ENCODE results near the gene NUCKS1.

NUCKS1 gene

DNA sequence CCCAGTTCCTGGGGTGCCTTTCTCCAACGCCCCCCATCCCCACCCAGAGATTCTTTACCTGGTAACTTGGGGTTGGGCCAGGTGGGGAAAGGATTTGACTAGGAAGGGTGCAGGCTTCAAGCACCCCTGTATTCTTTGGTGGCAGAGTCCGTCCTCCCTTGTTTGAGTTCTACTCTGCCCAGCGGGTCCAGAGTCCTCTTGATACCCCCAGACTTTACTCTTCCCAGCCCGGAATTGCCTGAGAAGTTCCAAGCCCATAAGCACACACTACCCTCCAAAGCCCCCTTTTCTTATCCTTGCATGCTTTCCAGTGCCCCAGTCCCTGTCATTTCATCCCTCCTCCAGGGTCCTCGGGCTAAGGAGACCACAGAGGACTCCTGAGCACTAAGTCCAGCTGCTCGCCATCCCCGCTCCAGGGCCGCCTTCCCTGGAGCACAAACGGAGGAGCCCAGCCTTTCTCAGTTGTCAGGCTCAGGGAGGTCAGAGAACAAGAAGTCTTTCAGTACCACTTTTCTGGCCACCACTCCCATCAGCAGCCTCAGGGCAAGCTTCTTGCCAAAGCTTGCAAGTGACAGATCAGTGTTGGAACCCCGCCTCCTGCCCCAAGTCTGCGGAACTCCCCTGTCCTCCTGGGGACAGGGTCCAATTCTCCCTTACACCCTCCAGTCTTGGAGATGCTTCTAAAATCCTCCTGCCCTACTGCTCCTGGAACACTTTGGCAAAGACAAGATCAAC, 81.9 kb downstream of the NUCKS1 start:
- no peak for TF ChIP-seq EZH2 (IDR thresholded peaks at IDR 0.05; ENCODE audit: borderline replicate concordance, low read length)
- TF ChIP-seq, protein P1, sequence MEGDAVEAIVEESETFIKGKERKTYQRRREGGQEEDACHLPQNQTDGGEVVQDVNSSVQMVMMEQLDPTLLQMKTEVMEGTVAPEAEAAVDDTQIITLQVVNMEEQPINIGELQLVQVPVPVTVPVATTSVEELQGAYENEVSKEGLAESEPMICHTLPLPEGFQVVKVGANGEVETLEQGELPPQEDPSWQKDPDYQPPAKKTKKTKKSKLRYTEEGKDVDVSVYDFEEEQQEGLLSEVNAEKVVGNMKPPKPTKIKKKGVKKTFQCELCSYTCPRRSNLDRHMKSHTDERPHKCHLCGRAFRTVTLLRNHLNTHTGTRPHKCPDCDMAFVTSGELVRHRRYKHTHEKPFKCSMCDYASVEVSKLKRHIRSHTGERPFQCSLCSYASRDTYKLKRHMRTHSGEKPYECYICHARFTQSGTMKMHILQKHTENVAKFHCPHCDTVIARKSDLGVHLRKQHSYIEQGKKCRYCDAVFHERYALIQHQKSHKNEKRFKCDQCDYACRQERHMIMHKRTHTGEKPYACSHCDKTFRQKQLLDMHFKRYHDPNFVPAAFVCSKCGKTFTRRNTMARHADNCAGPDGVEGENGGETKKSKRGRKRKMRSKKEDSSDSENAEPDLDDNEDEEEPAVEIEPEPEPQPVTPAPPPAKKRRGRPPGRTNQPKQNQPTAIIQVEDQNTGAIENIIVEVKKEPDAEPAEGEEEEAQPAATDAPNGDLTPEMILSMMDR (IDR thresholded peaks at IDR 0.05; ENCODE audit: low read length) = no peak
- Histone ChIP-seq H3K4me1 (ENCODE audit: insufficient read depth, low read length, severe bottlenecking) (peaks cover 12% of the 10 kb centered on the region), H3K4me2 (ENCODE audit: low read length) (no peak overlapping the region), H3K4me3 (ENCODE audit: low read depth, low read length, poor library complexity, severe bottlenecking) (no peak overlapping the region), H4K20me1 (ENCODE audit: insufficient read depth, low read length) (no peaks in the 10 kb centered on the region), H3K9me3 (ENCODE audit: low read length) (no peaks in the 10 kb centered on the region), H3K27ac (ENCODE audit: low read depth, low read length, poor library complexity, severe bottlenecking) (no peak overlapping the region), H2AFZ (ENCODE audit: low read length) (no peak overlapping the region), H3K36me3 (ENCODE audit: insufficient read depth, low read length) (no peaks in the 10 kb centered on the region), H3K9ac (ENCODE audit: low read length) (no peak overlapping the region), H3K27me3 (ENCODE audit: insufficient read depth, low read length) (peaks cover 6% of the 10 kb centered on the region; the same call in 1 of the 2 replicates), H3K79me2 (ENCODE audit: insufficient read depth, low read length) (no peaks in the 10 kb centered on the region), H3K9me2 (ENCODE audit: low read depth, low read length) (no peaks in the 10 kb centered on the region), H3F3A (ENCODE audit: insufficient read depth, low read length) (no peaks in the 10 kb centered on the region)

DNA sequence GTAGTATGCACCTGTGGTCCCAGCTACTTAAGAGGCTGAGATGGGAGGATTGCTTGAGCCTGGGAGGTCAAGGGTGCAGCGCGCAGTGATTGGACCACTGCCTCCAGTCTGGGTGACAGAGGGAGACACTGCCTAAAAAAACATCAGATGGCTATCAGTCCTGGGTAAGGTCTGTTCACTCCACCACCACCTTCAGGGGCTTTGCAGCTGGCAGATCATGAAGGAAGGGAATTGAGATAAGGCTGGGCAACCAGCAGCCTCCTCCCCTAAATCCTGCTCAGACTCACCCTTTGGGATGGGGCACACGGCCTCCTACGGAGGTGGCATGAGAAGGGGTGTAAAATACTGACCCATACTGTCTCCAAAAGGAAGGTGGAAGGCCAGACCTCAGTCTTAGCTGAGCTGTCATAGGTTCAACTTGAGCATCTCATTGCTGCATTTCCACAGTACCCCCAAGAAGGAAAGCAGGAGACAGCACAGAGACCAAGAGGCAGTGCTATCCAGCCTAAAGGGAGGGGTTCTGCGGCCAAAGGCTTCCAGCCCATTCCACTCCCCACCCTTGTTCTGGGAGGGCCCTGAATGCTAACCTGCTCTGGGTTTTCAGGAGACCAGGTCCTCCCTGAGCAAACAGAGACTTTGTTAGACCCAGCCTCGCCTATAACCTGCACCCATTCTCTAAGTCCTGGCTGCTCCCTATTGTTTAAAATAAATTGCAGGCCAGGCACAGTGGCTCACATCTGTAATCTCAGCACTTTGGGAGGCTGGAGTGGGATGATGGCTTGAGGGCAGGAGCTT, 83.4 kb downstream of the NUCKS1 start:
- Histone ChIP-seq H3K27me3 (ENCODE audit: insufficient read depth, low read length) (peaks cover 6% of the 10 kb centered on the region; the same call in 1 of the 2 replicates), H3K79me2 (ENCODE audit: insufficient read depth, low read length) (no peaks in the 10 kb centered on the region)

DNA sequence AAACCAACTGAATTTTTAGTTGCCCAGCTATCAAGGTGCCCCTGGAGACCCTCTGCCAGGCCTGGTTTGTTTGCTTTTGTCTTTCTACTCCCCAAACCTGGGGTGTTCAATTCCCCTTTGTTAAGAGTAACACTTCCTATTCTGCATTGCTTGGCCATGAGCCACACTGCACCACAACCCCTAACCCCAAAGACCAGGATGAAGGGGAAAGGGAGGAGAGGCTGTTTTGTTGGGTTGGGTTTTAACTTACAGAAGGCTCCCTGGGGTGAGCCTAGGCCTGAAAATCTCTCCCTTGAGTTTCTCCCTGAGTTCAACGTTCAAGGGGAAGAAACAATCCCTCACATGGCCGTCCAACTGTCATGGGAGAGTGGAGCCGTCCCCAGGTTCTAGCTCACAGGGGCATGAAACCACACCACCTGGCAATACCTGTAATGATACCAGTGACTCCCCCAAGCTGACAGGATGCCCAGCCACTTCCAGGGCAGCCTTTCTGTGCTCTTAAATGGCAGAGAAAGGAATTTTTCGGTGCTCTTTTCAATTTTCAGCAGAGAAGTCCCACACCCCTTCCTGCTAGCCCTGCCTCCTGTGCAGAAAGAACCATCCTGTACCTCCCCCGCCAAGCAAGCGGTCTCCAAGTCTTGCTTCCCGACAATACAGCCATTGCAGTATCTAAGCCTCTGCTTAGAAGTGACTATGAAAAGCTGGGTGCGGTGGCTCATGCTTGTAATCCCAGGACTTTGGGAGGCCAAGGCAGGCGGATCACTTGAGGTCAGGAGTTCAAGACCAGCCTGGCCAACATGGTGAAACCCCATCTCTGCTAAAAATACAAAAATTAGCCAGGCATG, 84.6 kb downstream of the NUCKS1 start:
- no peaks in the 10 kb centered on the region for H3K79me2 ChIP-seq (ENCODE audit: insufficient read depth, low read length)
- TF ChIP-seq, protein P1 (IDR thresholded peaks at IDR 0.05; ENCODE audit: low read length) = no peak
- no peak for TF ChIP-seq EZH2 (IDR thresholded peaks at IDR 0.05; ENCODE audit: borderline replicate concordance, low read length)
- H3K9me3 ChIP-seq (ENCODE audit: low read length) = no peaks in the 10 kb centered on the region
- H4K20me1 ChIP-seq (ENCODE audit: insufficient read depth, low read length) = no peaks in the 10 kb centered on the region
- no peak overlapping the region for H3K4me3 ChIP-seq (ENCODE audit: low read depth, low read length, poor library complexity, severe bottlenecking)
- H3K9ac ChIP-seq (ENCODE audit: low read length) = no peak overlapping the region
- peaks cover 9% of the 10 kb centered on the region for H3K4me1 ChIP-seq (ENCODE audit: insufficient read depth, low read length, severe bottlenecking)
- H2AFZ ChIP-seq (ENCODE audit: low read length) = no peak overlapping the region
- no peak overlapping the region for H3K27ac ChIP-seq (ENCODE audit: low read depth, low read length, poor library complexity, severe bottlenecking)
- no peaks in the 10 kb centered on the region for H3K9me2 ChIP-seq (ENCODE audit: low read depth, low read length)
- H3F3A ChIP-seq (ENCODE audit: insufficient read depth, low read length) = no peaks in the 10 kb centered on the region
- H3K4me2 ChIP-seq (ENCODE audit: low read length) = no peak overlapping the region
- H3K27me3 ChIP-seq (ENCODE audit: insufficient read depth, low read length) = peaks cover 6% of the 10 kb centered on the region; the same call in 1 of the 2 replicates
- no peaks in the 10 kb centered on the region for H3K36me3 ChIP-seq (ENCODE audit: insufficient read depth, low read length)

More for the DNA sequence above, 83.4 kb downstream of the NUCKS1 start:
- Histone ChIP-seq H3K4me1 (ENCODE audit: insufficient read depth, low read length, severe bottlenecking) (peaks cover 9% of the 10 kb centered on the region), H4K20me1 (ENCODE audit: insufficient read depth, low read length) (no peaks in the 10 kb centered on the region), H3K9ac (ENCODE audit: low read length) (no peak overlapping the region), H3K36me3 (ENCODE audit: insufficient read depth, low read length) (no peaks in the 10 kb centered on the region), H3K4me2 (ENCODE audit: low read length) (no peak overlapping the region), H3F3A (ENCODE audit: insufficient read depth, low read length) (no peaks in the 10 kb centered on the region), H3K4me3 (ENCODE audit: low read depth, low read length, poor library complexity, severe bottlenecking) (no peak overlapping the region), H3K27ac (ENCODE audit: low read depth, low read length, poor library complexity, severe bottlenecking) (no peak overlapping the region), H3K9me3 (ENCODE audit: low read length) (no peaks in the 10 kb centered on the region), H3K9me2 (ENCODE audit: low read depth, low read length) (no peaks in the 10 kb centered on the region), H2AFZ (ENCODE audit: low read length) (no peak overlapping the region)
- TF ChIP-seq, protein P1 (IDR thresholded peaks at IDR 0.05; ENCODE audit: low read length) = no peak
- no peak for TF ChIP-seq EZH2 (IDR thresholded peaks at IDR 0.05; ENCODE audit: borderline replicate concordance, low read length)

Data from OCI-LY1 (cell line).